NCI-H2171 treated with DMSO at 0.1 percent for 48 hours (cell line): Measurements from ENCODE around the gene CD79B.

Experiments used
- DNase-seq: peaks from one replicate; lab custom pipeline; 2025; lab: John Stamatoyannopoulos, UW

The CD79B gene

DNA sequence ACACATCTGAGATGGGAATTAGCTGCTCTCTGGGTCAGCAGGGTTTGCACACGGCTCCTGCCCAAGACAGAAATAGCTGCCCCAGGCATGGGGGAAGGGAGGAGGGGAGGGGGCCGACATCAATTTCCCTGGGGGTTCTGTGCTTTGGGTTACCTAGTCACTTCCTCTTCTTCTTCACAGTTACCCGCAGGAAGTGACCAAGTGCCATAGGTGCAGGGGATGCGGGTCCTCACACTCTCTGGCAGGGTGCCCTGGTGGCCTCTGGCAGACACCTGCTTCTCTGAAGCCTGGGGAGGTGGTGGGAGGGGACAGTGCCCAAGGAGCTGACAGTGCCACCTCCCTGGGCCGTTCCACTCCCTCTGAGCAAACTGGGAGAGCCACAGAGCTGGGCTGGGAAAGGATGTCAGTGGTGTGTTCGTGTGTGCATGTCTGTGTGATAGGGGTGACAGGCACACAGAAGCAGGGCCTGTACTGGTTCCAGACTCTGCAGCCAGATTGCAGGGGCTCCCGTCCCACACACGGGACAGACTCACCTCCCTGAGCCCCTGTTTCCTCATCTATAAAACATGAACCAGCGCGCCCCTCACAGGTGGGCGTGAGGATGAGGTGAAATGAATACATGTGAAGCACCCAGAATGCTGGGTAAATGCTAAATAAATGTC, 22.4 kb upstream of the CD79B start:
- DNase-seq: no peak

DNA sequence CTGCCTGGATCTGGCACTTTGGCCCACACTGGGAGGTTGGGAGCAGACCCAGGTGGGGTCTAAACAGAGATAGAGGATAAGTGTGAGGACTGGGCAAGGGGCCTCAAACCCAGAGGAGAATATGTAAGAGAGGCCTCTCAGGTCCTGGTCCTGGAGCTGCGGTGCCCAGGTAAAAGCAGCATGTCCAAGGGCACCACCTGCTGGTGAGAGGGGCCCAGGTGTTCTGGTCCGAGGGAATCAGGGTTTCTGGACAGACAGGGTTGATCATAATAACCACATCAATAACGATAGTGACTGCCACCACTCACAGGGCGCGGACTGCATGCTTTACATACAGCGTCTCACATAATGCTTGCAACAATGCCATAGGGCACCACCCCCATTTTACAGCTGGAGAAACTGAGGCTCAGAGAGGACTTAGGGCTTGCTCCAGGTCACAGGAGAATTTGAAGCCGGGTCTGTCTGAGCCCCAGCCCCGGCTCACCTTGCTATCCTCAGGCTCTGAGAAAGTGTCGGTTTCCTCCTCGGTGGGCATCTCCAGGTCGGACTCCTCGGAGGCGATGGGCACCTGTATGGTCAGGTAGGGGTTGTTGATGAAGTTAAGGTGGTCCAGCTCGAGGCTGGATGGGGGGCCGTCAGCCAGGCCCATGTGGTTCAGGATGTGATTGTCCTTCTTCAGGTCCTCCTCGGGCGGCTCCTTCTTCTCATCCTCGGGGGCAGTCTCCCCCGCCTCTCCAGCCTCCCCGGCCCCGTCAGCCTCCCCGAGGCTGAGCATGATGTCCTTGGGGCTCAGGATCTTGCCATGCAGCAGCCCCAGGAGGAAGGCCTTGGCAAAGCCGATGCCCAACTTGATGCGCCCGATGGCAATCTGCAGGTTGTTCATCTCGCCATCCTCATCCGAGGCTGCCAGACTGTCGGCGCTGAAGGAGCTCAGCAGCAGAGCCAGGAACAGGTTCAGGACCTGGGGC, 19.1 kb upstream of the CD79B start:
- DNase-seq: no peak

DNA sequence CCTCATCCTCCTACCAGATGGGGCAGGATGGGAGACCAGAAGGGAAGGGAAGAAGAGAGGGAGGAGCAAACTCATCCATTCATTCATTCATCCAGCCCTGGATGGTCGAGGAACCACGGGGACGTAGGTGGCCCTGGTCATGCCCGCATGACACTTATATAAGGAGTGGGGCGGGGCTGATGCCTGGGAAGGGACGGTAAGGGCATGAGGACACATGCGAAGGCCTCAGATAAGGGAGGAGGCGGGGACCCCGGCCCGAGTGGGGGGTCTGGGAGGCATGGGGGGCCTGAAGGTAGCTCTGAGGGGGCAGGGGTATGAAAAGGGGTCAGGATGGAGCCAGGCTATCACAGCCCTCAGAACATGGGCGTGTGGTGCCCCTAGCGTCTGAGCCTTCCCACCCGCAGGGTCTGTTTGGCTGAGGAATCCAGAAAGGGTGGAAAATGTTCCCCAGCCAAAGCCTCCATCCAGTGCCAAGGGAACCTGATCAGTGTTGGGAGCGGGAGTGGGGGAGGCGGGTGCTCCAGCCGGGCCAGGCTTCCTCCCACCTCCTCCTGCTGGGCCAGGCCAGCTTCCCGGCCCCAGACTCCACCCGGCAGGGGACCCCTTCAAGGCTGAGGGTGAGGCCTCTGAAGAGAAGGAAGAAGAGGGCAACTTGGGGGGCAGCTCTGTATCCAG, 17.6 kb upstream of the CD79B start:
- no peak for DNase-seq

DNA sequence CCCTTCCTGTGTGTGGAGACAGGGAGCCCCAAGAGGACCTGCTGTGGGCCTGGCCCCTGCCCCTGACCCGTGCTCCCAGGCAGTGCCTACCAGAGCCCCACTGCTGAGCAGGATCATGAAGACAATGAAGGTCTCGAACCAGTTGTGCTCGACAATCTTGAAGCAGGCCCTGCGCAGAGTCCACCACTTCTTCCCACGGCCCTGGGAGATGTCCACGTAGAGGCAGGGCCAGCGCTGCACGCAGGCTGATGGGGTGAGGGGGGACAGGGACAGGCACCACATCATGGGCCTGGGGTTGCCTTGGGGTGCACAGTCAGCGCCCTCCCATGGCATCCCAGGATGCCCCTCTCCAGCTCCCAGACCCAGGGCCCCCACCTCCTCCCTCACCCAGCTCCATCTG, 16.4 kb upstream of the CD79B start:
- DNase-seq: no peak

DNA sequence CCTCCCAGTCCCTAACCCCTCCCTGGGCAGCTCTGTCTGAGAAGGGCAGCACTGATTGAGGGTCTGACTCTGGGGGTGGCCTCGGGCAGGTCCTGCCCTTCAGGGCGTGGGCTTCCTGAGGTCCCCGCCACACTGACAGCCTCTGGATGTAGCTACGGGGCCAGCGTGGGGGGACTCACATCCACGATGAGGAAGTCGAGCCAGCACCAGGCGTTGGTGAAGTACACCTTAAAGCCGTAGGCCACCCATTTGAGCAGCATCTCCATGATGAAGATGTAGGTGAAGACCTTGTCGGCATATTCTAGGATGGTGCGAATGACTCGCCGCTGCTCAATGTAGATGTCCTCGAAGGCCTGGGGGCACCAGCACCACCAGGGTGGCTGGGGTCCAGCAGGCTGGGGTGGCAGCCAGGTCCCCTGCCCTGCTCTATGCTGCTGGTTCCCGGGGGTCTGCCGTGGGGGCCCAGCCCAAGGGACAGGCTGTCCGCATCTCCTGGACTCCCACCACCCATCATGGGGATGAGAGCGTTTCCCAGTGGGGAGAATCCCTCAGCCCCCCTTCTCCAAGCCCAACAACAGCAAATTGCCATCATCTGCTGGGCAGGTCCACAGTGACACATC, 15.7 kb upstream of the CD79B start:
- DNase-seq: no peak

DNA sequence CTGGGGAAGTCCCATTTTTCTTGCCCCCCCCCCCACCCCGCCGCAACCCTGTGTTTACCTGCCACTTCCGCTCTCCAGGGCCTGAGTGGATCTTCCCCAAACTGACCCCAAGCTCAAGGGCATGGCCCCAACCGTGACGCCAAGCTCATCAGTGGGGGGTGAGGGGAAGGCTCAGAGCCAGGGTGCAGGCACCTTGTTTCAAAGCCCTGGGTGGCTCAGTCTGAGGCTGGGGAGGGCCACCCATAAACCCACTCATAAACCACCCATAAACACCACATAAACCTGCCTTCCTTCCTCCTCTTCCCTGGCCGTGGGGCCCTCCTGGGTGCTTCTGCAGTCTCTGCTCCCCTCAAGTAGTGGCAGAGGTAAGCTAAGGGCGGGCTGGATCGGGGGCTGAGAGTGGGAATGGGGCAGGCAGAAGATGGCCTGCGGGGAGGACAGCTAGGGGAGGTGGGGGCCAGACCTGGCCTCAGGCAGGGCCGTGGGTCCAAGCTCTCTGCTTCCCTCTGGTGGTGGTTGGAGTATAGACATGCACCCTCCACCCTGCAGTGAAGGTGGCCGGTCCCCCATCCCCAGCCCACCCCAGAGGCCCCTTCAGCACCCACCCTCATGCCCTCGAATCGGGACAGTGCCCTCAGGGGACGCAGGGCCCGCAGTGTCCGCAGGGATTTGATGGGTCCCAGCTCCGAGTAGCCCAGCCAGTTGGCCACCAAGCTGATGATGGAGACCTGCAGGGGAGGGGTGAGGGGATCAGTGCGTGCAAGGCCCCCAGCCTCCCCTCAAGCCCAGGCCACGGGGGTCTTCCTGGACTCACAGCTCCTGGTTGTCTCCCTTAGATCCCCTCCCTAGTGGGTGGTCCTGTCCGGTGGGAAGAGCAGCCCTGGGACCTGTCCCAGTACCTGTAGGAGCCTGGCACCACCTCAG, 14.6 kb upstream of the CD79B start:
- DNase-seq: peak; percentile 16

DNA sequence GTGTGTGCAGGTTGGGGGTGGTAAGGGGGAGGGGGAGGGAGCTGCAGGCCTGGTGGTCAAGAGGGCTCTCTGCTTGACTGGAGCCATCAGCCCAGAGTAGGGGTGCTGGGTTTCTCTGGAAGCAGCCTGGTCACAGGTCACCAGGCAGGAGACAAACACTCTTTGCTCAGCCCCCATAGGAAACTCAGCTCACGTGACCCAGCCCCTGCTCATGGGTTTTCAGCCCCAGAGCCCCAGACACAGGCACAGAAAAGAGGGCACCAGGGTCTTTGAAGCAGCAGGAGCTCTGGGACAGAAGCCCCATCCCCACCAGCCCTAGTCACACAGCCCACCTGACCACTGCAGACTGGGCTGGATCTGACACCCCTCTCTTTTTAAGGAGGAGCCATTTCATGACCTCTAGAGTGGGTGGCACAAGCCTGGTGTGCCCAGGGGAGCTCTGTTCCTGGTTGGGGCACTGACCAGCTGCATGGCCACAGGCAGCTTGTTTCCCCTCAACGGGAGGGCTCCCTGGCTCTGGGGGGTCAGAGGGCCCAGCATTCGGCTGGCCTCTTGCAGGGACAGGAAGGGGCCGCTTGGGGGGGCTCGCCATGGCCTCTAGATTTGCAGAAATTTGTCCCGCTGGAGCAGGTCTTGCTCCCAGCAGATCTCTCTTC, 13.8 kb upstream of the CD79B start:
- DNase-seq: no peak

DNA sequence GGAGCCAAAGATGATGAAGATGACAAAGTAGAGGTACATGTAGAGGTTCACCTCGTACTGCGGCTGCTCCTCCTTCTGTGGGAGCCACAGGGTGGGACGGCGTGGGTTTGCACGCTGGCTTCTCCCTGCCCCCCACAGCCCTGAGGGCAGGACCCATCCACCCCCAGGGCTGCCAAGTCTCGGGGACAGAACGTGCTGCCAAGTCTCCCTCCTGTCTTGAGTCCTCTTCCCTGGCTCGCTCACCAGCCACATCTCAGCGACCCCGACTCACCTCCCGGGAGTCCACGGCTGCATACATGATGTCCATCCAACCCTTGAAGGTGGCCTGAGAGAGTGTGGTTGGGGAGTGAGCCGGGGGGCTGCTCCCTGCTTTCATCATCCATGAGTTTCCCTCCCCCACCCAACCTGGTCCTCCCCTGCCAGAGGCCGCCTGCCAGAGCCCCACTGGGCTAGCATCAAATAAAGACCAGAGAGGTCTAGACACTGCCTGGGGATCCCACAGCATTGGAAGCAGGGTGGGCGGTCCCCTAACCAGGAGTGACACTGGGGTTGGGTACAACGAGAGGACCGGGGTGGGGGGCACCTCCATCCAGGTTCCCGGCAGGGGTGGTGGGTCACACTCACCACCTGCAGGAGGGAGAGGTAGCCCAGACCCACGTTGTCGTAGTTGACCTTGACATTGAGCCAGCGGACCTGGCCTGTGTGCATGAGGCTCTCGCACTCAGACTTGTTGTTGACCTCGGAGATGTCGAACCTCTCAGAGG, 12.8 kb upstream of the CD79B start:
- DNase-seq: no peak

DNA sequence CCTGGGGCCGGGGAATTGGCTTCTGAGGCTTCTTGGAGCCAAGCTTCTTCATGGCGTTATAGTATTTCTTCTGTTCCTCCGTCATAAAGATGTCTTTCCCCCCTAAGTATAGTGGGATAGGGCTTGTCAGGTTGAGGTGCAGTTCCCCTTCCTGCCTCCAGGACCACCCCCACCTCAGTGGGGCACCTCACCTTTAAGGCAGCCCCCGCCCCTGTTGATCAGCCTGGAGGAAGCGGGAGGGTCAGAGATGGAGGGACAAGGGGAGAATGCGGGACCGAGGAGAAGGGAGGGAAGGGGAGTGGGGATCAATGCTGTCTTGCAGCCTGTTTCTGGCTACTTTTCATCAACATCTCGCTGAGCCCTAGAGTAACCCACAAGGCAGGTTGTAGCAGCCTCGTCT, 11.6 kb upstream of the CD79B start:
- no peak for DNase-seq

DNA sequence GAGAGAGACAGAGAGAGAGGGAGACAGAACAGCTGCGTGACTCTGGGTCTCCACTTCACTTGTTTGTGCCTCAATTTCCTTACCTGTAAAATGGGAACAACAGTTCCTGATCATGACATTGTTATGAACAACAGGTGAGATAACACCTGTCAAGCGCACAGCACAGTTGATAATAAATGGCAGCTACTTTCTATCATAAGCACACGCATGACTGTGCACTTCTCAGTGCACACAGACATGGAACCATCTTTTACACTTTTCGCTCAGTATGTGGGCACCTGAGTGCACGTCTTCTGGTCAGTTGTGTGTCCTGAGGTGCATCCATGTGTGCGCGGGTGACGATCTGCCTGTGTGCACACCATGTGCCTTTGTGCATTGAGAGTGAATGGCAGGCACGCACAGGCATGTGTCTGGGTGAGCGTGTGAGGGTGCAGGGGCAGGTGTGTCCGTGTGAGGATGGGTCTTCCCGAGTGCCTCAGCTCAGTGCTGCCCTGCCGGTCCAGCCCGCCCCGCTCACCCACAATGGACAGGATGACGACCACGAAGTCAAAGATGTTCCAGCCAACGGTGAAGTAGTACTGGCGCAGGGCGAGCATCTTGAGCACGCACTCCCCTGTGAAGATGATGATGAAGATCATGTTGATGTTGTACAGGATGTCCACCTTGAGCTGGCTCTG, 10.3 kb upstream of the CD79B start:
- DNase-seq: no peak

DNA sequence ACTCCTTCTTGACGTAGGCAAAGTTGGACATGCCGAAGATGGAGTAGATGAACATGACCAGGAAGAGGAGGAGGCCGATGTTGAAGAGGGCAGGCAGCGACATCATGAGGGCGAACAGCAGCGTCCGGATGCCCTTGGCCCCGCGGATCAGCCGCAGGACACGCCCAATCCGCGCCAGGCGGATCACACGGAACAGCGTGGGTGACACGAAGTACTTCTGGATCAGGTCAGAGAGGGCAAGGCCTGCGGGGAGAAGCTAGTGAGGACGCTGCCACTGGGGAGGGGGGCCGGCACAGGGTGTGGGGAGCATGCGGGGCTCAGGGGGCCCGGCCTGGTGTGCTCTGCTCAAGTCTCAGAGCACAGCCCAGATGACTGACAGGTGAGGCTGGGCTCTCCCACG, 9.6 kb upstream of the CD79B start:
- DNase-seq: no peak

DNA sequence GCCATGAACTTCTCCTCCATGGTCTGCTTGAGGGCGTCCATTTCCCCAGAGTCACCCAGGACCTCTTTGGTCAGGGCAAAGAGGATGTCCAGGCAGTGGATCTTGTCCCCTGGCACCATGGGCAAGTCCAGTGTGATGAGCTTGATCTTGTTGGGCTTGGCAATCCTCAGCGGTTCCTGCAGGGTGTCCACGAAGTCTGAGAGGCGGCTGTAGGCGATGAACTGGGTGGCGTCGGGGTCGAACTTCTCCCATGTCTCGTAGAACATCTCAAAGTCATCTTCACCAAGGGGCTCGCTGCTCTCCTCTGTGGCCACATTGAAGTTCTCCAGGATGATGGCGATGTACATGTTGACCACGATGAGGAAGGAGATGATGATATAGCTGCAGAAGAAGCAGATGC, 9.0 kb upstream of the CD79B start:
- DNase-seq: no peak

DNA sequence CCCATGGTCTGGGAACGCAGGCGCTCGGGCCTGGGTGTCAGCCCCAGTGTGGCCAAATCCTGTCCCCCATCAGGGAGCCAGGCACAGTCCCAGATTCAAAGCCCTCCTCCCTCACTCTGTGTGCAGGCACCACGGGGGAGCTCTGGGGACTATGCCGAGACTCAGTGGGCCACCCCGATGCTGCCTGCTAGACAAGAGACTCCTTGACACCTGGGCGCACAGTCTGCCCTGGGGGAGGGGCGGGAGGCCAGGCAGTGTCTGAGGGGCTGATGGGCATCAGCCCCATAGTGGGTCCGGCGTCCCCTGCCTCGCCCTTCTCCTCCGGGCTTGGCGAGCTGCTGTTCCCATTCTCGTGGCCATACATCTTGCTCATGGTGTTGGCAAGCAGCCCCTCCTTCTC, 8.5 kb upstream of the CD79B start:
- DNase-seq: no peak

DNA sequence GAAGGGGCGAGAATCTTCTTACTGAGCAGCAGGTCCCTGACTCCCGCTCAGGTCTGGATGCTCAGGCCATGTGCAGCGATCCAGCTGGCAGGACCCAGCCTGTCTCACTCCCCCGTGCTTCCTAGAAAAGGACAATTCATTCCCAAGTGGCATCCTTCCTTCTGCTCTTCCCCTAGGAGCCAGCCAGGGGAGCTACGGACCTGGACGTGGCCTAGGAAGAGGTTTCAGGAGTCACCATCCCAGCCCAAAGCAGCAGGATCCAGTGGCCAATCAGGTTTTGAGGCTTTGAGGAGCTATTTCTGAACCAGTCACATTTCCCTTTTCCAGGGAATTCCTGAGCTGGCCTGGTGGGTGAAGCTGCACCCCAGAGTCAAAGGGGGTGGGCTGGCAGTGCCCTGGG, 7.8 kb upstream of the CD79B start:
- DNase-seq: no peak

DNA sequence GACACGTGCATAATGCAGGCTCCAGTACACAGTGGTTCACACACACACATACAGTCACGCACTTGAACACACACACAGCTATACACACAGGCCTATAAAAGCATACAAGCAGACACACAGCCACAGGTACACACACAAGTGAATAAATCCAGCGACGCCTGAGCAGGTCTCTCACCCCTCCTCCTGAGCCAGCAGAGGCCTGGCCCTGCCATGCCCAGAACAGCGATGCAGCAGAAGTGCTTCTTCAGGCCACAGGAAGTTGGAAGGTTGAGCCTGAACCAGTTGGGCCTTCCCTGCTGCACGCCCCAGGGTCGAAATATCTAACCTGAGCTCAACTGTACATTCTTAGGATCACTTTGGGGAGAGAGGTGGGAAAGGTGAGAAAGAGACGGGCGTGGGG, 7.3 kb upstream of the CD79B start:
- DNase-seq: no peak

DNA sequence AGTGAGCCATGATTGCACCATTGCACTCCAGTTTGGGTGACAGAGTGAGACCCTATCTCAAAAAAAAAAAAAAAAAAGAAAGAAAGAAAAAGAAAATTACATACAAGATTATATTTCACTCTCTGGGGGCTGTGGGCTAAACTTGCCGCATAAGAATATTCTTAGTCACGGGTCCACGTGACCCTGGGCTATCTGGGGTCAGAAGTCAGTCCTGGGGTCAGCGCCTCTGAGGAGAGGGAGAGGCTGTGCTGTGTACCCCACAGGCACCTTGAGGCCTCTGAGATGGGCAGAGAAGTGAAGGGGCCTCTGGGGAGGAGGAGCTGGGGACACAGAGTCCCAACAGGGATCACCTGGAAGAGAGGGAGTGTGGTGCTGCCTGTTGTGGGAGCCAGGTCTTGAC, 5.8 kb upstream of the CD79B start:
- no peak for DNase-seq

DNA sequence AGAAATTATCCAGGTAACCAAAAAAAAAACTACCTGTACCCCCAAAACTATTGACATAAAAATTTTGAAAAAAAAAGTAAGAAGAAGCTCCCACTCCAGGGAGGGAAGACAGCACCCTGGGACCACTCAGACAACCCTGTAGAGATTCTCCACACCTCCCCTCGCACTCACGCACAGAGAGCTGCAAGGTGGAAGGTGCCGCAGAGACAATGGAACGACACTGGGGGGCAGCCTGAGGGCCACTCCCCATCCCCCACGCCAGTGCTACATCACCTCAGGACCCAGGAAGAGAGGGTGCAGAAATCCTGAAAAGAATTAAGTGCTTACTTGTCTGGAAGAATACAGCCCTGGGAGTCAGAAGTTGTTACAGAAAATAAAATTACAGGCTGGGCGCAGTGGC, 5.2 kb upstream of the CD79B start:
- no peak for DNase-seq

DNA sequence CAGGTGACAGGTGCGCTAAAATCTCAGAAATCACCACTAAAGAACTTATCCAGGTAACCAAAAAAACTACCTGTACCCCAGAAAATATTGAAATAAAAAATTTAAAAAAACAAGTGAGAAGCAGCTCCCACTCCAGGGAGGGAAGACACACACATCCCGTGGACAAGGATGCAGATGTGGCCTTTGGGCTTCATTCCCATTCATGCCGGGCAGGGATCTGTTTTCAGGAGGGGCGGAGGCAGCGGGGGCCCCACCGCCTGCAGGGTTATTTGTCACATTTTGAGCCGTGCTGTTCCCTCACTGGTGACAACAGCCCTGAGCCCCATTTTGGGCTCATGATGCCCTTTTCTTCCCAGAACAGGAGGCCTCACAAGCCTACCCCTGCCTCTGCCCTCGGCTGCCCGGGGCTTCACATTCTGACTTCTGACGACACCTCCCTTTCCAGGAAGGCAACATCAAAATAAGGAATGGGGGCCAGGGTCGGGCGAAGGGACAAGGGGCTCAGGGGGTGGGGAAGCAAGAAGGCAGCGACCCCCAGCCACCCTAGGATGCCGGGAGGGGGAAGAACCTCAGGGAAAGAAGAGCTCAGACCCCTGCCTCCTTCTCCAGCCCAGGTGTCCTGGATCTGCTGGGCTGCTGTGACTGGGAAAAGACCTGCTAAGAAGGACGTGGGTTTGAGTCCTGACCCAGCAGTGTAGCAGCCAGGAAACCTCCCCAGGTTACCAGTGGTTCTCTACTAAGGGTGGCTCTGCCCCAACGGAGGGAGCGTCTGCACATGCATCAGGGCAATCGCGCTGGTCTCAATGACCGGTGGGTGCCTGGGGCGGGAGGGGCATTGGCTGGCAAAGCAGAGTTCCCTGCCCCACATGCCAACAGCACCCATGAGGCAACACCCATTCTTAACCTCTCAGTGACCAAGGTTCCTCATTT, 2.3 kb upstream of the CD79B start:
- no peak for DNase-seq
